IMR-90 (cell line): ENCODE measurements around the gene ATP11A. TPM values are rescaled to one million over a fixed set of nuclear protein-coding genes. Genes with fewer than 3 reads are reported as not detected.

Experiments
- ATAC-seq: fragments of 200-7000 bp; cut with Tn5 transposase; 2 replicates; pipeline ENCODE4 v1.9.1; 2020; ENCODE audit warnings: low read depth, mild to moderate bottlenecking, moderate library complexity
- BruUV-seq: library from RNA; stranded (reverse); fragments of 400-500 nt; replicated peaks from 2 replicates; lab custom pipeline; 2021; lab: Mats Ljungman, UMichigan
- CTCF ChIA-PET: fragments of 300-600 bp; formaldehyde crosslinking; extraction: SDS; loops from one replicate; lab custom pipeline; 2021; ENCODE audit warnings: antibody characterized with exemption; lab: Yijun Ruan, JAX
- POLR2A ChIA-PET: fragments of 300-600 bp; sonication (Branson Sonifier 250); formaldehyde crosslinking; loops from one replicate; lab custom pipeline; 2022; ENCODE audit warnings: antibody characterized with exemption; ENCODE audit not compliant: unreplicated experiment; lab: Charles Lee
- DNase-seq: peaks from one replicate; pipeline ENCODE4 v3.0.0; 2013
- H2AFZ ChIP-seq: replicated peaks from 2 replicates; pipeline ENCODE3; 2013; ENCODE audit warnings: low read length, mild to moderate bottlenecking; ENCODE audit not compliant: poor library complexity
- H2AK5ac ChIP-seq: 2 replicates; pipeline ENCODE4 v1.6.1; 2013; ENCODE audit warnings: low read depth, low read length, inconsistent platforms
- H2AK9ac ChIP-seq: replicated peaks from 2 replicates; pipeline ENCODE3; 2013; ENCODE audit warnings: mild to moderate bottlenecking, low read depth, low read length, moderate library complexity; ENCODE audit not compliant: poor library complexity
- H2BK120ac ChIP-seq: 2 replicates; pipeline ENCODE4 v1.6.1; 2013; ENCODE audit warnings: low read depth, low read length, inconsistent platforms
- H2BK15ac ChIP-seq: 3 replicates; pipeline ENCODE4 v1.6.1; 2013; ENCODE audit warnings: low read depth, low read length, inconsistent platforms
- H2BK20ac ChIP-seq: 2 replicates; pipeline ENCODE4 v1.6.1; 2013; ENCODE audit warnings: low read depth, mild to moderate bottlenecking, inconsistent platforms, low read length, moderate library complexity
- H2BK5ac ChIP-seq: 2 replicates; pipeline ENCODE4 v1.6.1; 2013; ENCODE audit warnings: mild to moderate bottlenecking, low read depth, low read length, inconsistent platforms; ENCODE audit not compliant: poor library complexity, severe bottlenecking
- H3K14ac ChIP-seq: replicated peaks from 2 replicates; pipeline ENCODE4 v1.6.1; 2013; ENCODE audit warnings: low read depth, low read length, inconsistent platforms
- H3K18ac ChIP-seq: 2 replicates; pipeline ENCODE4 v1.6.1; 2013; ENCODE audit warnings: low read depth, low read length, control low read depth
- H3K23ac ChIP-seq: 2 replicates; pipeline ENCODE4 v1.6.1; 2013; ENCODE audit warnings: low read depth, low read length, inconsistent platforms
- H3K27ac ChIP-seq: 2 replicates; pipeline ENCODE4 v1.5.1; 2013; ENCODE audit warnings: mild to moderate bottlenecking, control low read depth, low read length; ENCODE audit not compliant: insufficient read depth
- H3K27me3 ChIP-seq: 2 replicates; pipeline ENCODE4 v1.6.1; 2013; ENCODE audit warnings: low read length; ENCODE audit not compliant: control insufficient read depth, insufficient read depth
- H3K36me3 ChIP-seq: 2 replicates; pipeline ENCODE4 v1.6.1; 2013; ENCODE audit warnings: low read length, mixed read lengths; ENCODE audit not compliant: control insufficient read depth, insufficient read depth
- H3K4ac ChIP-seq: 2 replicates; pipeline ENCODE4 v1.6.1; 2013; ENCODE audit warnings: low read depth, low read length, inconsistent platforms
- H3K4me1 ChIP-seq: 2 replicates; pipeline ENCODE4 v1.6.1; 2013; ENCODE audit warnings: low read length, mixed read lengths; ENCODE audit not compliant: control insufficient read depth, insufficient read depth
- H3K4me2 ChIP-seq: 2 replicates; pipeline ENCODE4 v1.6.1; 2013; ENCODE audit warnings: low read depth, mild to moderate bottlenecking, control low read depth, low read length, moderate library complexity
- H3K4me3 ChIP-seq: 2 replicates; pipeline ENCODE4 v1.5.1; 2013; ENCODE audit warnings: low read depth, mild to moderate bottlenecking, control low read depth, low read length, moderate library complexity; ENCODE audit not compliant: insufficient read depth
- H3K56ac ChIP-seq: 2 replicates; pipeline ENCODE4 v1.6.1; 2013; ENCODE audit warnings: low read length, inconsistent platforms; ENCODE audit not compliant: insufficient read depth; ENCODE audit errors: extremely low read depth
- H3K79me1 ChIP-seq, 2 experiments: 2 replicates each; pipeline ENCODE4 v1.6.1; 2013; ENCODE audit warnings: low read length in 2 of 2, inconsistent platforms in 1 of 2, low read depth in 1 of 2
- H3K9ac ChIP-seq: 2 replicates; pipeline ENCODE4 v1.6.1; 2013; ENCODE audit warnings: low read depth, low read length, control low read depth
- H3K9me1 ChIP-seq: 2 replicates; pipeline ENCODE4 v1.6.1; 2013; ENCODE audit warnings: low read length, inconsistent platforms; ENCODE audit not compliant: insufficient read depth
- H3K9me3 ChIP-seq: 2 replicates; pipeline ENCODE4 v1.6.1; 2013; ENCODE audit warnings: low read length; ENCODE audit not compliant: control insufficient read depth, insufficient read depth
- H4K20me1 ChIP-seq: 2 replicates; pipeline ENCODE4 v1.6.1; 2013; ENCODE audit warnings: low read length, inconsistent platforms; ENCODE audit not compliant: insufficient read depth
- H4K5ac ChIP-seq: 2 replicates; pipeline ENCODE4 v1.6.1; 2013; ENCODE audit warnings: mild to moderate bottlenecking, low read depth, low read length, control low read depth
- H4K8ac ChIP-seq, 2 experiments: 2 replicates each; pipeline ENCODE4 v1.6.1; 2013; ENCODE audit warnings: low read depth in 2 of 2, low read length in 2 of 2, control low read depth in 1 of 2, inconsistent platforms in 1 of 2
- H4K91ac ChIP-seq: 2 replicates; pipeline ENCODE4 v1.6.1; 2013; ENCODE audit warnings: low read depth, low read length, inconsistent platforms; ENCODE audit not compliant: insufficient read depth
- BHLHE40 ChIP-seq: fragments of 150-350 bp; IDR thresholded peaks from 2 replicates; pipeline ENCODE4 v1.6.1; 2016; ENCODE audit warnings: mild to moderate bottlenecking, low read depth, low read length
- FOS ChIP-seq: fragments of 150-350 bp; IDR thresholded peaks from 2 replicates; pipeline ENCODE4 v1.6.1; 2016; ENCODE audit warnings: low read depth, low read length
- MAFK ChIP-seq: IDR thresholded peaks from 2 replicates; pipeline ENCODE4 v1.6.1; 2012; ENCODE audit warnings: low read depth, low read length, improper control_type of control experiment
- MAZ ChIP-seq: IDR thresholded peaks from 2 replicates; pipeline ENCODE4 v1.6.1; 2012; ENCODE audit warnings: low read depth, mild to moderate bottlenecking, low read length, improper control_type of control experiment, moderate library complexity, borderline replicate concordance
- POLR2A ChIP-seq: IDR thresholded peaks from 2 replicates; pipeline ENCODE4 v1.6.1; 2012; ENCODE audit warnings: mild to moderate bottlenecking, low read depth, low read length
- RCOR1 ChIP-seq: IDR thresholded peaks from 2 replicates; pipeline ENCODE4 v1.6.1; 2012; ENCODE audit warnings: mild to moderate bottlenecking, low read length, improper control_type of control experiment; ENCODE audit not compliant: insufficient replicate concordance
- WGBS, 2 experiments: methylation state at CpG; one replicate each; pipeline versions ENCODE4 v1.1.5 to v1.1.7; 2013; ENCODE audit warnings: missing lambda C conversion rate in 2 of 2; ENCODE audit not compliant: insufficient read length in 1 of 2; ENCODE audit errors: extremely low coverage in 2 of 2; 5-methylcytosine and 5-hydroxymethylcytosine counted together
- dilution Hi-C: fragments of 300-500 bp; cut with HindIII; formaldehyde crosslinking; loops from one replicate; pipeline ENCODE4 v1.14.3; 2018; ENCODE audit warnings: low sequenced_read_pairs; ENCODE audit not compliant: unreplicated experiment
- in situ Hi-C: fragments of 300-500 bp; cut with MboI; formaldehyde crosslinking; loops from 3 replicates; pipeline ENCODE4 v1.14.3; 2019; ENCODE audit warnings: low sequenced_read_pairs, inconsistent platforms, mixed read lengths
- intact Hi-C: fragments of 100-400 bp; cut with micrococcal nuclease; formaldehyde crosslinking; loops from 2 replicates; pipeline ENCODE4 v1.10.0; 2022
- polyA plus RNA-seq, 3 experiments: library from polyadenylated mRNA; depleted of rRNA; stranded (reverse); fragments of >200 nt; gene quantifications; 2 replicates each; pipeline ENCODE4 v1.2.3, GENCODE V29; 2012; ENCODE audit warnings: low replicate concordance in 1 of 3
- total RNA-seq: library from RNA; depleted of rRNA; stranded (reverse); fragments of >200 nt; gene quantifications from 2 replicates; pipeline ENCODE4 v1.2.3, GENCODE V29; 2012

The ATP11A gene
- total and polyA plus RNA-seq, 2 of the 4 experiments (the other 2 are of a cell fraction) = 8.4 to 12.0 TPM

DNA sequence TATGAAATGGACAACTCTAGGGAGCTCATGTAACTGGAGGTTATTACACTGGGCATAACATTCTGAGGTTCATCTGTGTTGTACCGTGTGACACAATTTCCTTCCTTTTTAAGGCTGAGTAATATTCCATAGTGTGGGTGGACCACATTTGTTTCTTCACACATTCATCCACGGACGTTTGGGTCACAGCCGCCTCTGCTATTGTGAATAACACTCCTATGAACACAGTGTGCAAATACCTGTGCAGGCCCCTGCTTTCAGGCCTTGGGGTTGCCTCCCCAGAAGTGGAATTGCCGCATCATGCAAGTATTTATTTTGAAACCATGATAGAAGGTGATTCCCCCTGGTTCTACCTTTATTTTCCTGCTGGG, 215.8 kb downstream of the ATP11A start:
- Histone ChIP-seq H3K9me3 (peaks cover 15% of the 10 kb centered on the region), H3K14ac (no peak overlapping the region), H4K5ac (no peak overlapping the region), H3K4me2 (no peak overlapping the region), H2AK9ac (no peak overlapping the region), H3K9ac (no peak overlapping the region), H4K20me1 (no peaks in the 10 kb centered on the region), H3K56ac (no peak overlapping the region), H4K8ac (no peak overlapping the region), H3K4me3 (no peak overlapping the region), H2BK20ac (no peak overlapping the region), H2AK5ac (no peak overlapping the region), H3K27me3 (peaks cover 79% of the 10 kb centered on the region), H2BK5ac (no peak overlapping the region), H3K9me1 (no peaks in the 10 kb centered on the region), H3K79me1 (no peaks in the 10 kb centered on the region), H2BK120ac (no peak overlapping the region), H2BK15ac (no peak overlapping the region), H3K36me3 (no peaks in the 10 kb centered on the region), H3K18ac (no peak overlapping the region), H2AFZ (no peak overlapping the region), H3K4ac (no peak overlapping the region), H4K91ac (no peak overlapping the region), H3K27ac (no peak overlapping the region), H3K23ac (no peak overlapping the region), H3K4me1 (no peaks in the 10 kb centered on the region)
- POLR2A ChIA-PET = no interaction called here
- WGBS, 2 experiments = 60% methylated on average over 1 of the region's 5 CpGs; no CpG with 5 or more reads in 1 of the 2 experiments
- no peak for DNase-seq
- no TSS peak for BruUV-seq
- CTCF ChIA-PET = no interaction called here
- intact Hi-C loops = no loop called here
- dilution Hi-C loops = no loop called here
- no peak for TF ChIP-seq BHLHE40
- TF ChIP-seq FOS = no peak
- no peak for TF ChIP-seq MAFK
- TF ChIP-seq POLR2A = no peak
- TF ChIP-seq MAZ = no peak
- TF ChIP-seq RCOR1 = no peak
- ATAC-seq = no peak
- in situ Hi-C loops = no loop called here
